DND-41 (cell line): Measurements from ENCODE around the gene SPEF2.

Experiments
- ATAC-seq: fragments of 200-7000 bp; cut with Tn5 transposase; 3 replicates; pipeline ENCODE4 v1.9.1; 2021; ENCODE audit warnings: low read depth; ENCODE audit not compliant: insufficient read depth
- DNase-seq: peaks from one replicate; pipeline ENCODE4 v3.0.0-alpha.2; 2020
- H2AFZ ChIP-seq: 2 replicates; pipeline ENCODE4 v1.6.0; 2012; ENCODE audit warnings: low read depth, low read length
- H3K27ac ChIP-seq: 2 replicates; pipeline ENCODE4 v1.5.1; 2012; ENCODE audit warnings: low read length, inconsistent platforms
- H3K27me3 ChIP-seq: fragments of 200-600 bp; sonication (generic); 2 replicates; pipeline ENCODE4 v1.6.0; 2012; ENCODE audit warnings: low read length, mild to moderate bottlenecking, inconsistent platforms; ENCODE audit not compliant: insufficient read depth, poor library complexity
- H3K36me3 ChIP-seq: 2 replicates; pipeline ENCODE4 v1.5.1; 2012; ENCODE audit warnings: low read length, inconsistent platforms; ENCODE audit not compliant: insufficient read depth
- H3K4me1 ChIP-seq: 2 replicates; pipeline ENCODE4 v1.5.1; 2012; ENCODE audit warnings: mild to moderate bottlenecking, low read length; ENCODE audit not compliant: insufficient read depth
- H3K4me2 ChIP-seq: 2 replicates; pipeline ENCODE4 v1.6.0; 2012; ENCODE audit warnings: mild to moderate bottlenecking, moderate library complexity, low read length, inconsistent platforms; ENCODE audit not compliant: insufficient read depth
- H3K4me3 ChIP-seq, 2 experiments: fragments of 200-600 bp in 1 of 2; shearing (Covaris generic) in 1 of 2; 2 replicates each; pipeline ENCODE4 v1.5.1; 2012 to 2016; ENCODE audit warnings: inconsistent platforms in 2 of 2, low read length in 2 of 2, mild to moderate bottlenecking in 2 of 2, low read depth in 1 of 2, moderate library complexity in 1 of 2
- H3K79me2 ChIP-seq: 2 replicates; pipeline ENCODE4 v1.6.0; 2012; ENCODE audit warnings: low read length, inconsistent platforms; ENCODE audit not compliant: insufficient read depth
- H3K9ac ChIP-seq: 2 replicates; pipeline ENCODE4 v1.6.0; 2012; ENCODE audit warnings: low read depth, mild to moderate bottlenecking, inconsistent platforms, low read length, moderate library complexity
- H3K9me3 ChIP-seq: 2 replicates; pipeline ENCODE4 v1.5.1; 2012; ENCODE audit warnings: low read length, moderate library complexity, mild to moderate bottlenecking, inconsistent platforms; ENCODE audit not compliant: insufficient read depth, severe bottlenecking
- H4K20me1 ChIP-seq: 2 replicates; pipeline ENCODE4 v1.6.0; 2012; ENCODE audit warnings: low read length; ENCODE audit not compliant: insufficient read depth
- CTCF ChIP-seq: IDR thresholded peaks from 2 replicates; pipeline ENCODE4 v1.5.1; 2012; ENCODE audit warnings: borderline replicate concordance, low read length, moderate library complexity, mild to moderate bottlenecking; ENCODE audit not compliant: poor library complexity, severe bottlenecking; ENCODE audit errors: extremely low read depth
- EZH2 ChIP-seq: IDR thresholded peaks from 3 replicates; pipeline ENCODE4 v1.6.1; 2012; ENCODE audit warnings: borderline replicate concordance, low read depth, mild to moderate bottlenecking, moderate library complexity, low read length, inconsistent platforms; ENCODE audit not compliant: severe bottlenecking

SPEF2 gene

DNA sequence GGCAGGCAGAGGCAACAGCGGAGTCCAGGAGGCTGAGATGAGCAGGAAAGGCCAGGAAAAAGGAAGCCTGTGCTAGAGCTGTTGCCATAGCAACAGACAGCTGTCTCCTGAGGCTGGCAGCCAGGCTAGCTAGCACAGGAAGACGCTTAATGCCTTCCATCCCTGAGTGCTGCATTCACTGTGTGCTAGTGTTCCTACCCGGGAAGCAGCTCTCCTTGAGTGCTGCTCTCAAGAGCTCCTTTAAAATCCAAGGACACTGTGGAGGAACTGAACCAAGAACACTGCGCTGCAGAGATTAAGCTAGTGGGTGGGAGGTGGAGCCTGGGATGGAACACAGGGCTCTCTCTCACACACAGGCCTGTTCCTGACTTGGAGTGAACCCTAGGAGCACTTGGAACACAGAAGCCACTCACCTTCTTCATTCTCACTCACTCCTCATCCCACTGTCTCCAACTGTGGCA is 185.6 kb downstream of the SPEF2 start:
- Histone ChIP-seq H2AFZ (peak overlapping the region; percentile 51), H3K4me2 (peak overlapping the region; percentile 19; the same call in 1 of the 2 replicates), H3K4me3 (no peak overlapping the region; a peak in 1 of 4 replicates), H3K27ac (peak overlapping the region; percentile 16; the same call in 1 of the 2 replicates), H3K4me1 (peaks cover 23% of the 10 kb centered on the region), H3K79me2 (no peaks in the 10 kb centered on the region), H3K36me3 (no peaks in the 10 kb centered on the region), H3K9ac (peak overlapping the region; percentile 10; the same call in 1 of the 2 replicates), H3K27me3 (no peaks in the 10 kb centered on the region), H4K20me1 (no peaks in the 10 kb centered on the region), H3K9me3 (no peaks in the 10 kb centered on the region)
- ATAC-seq (peak; percentile 87), DNase-seq (peak; percentile 57)
- TF ChIP-seq EZH2 = no peak
- no peak for TF ChIP-seq CTCF

DNA sequence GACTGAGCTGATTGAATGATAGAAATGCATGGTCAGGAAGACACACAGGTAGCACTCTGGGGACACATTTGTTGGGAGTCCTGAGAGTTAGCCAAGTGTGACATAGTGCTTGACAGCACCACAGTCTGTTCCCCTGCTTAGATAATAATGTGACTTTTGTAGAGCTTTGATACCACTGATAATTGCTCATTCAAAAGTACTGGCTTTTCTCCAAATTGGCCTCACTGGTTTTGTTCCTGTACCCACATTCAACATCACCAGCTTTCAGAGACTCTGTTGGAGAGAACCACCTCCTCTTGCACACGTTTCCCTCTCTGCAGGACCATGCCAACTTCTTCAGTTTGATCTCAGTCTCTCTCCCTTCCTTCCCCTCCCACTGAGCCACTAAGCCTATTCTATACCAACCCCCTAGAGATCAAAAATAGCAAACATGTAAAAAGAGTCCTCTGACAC is 186.6 kb downstream of the SPEF2 start:
- Histone ChIP-seq H3K79me2 (no peaks in the 10 kb centered on the region), H4K20me1 (no peaks in the 10 kb centered on the region), H3K27me3 (no peaks in the 10 kb centered on the region), H3K4me2 (no peak overlapping the region), H3K9me3 (no peaks in the 10 kb centered on the region), H3K36me3 (no peaks in the 10 kb centered on the region), H3K9ac (no peak overlapping the region), H3K4me1 (peaks cover 23% of the 10 kb centered on the region), H3K4me3 (no peak overlapping the region), H2AFZ (no peak overlapping the region), H3K27ac (no peak overlapping the region)
- no peak for TF ChIP-seq EZH2
- no peak for TF ChIP-seq CTCF
- no peak for DNase-seq
- ATAC-seq = peak; percentile 55

DNA sequence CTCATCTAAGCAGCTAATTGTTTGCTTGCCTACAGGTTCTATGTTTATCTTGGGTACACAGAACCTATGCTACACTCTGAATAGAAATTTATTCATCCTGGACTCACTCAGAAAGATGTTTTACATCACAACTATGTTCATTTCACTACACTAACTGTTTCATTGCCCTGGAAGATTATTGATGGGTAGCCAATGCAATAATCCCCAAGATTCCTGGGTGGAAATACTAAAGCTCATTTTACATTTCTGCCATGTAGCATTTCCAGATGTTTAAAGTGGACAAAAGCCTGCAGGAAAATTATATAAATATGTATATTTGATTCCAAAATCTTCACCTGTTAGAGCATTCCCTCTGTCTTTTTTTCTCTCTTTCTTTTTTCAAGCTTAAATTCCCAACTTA is 187.2 kb downstream of the SPEF2 start:
- H3K79me2 ChIP-seq = no peaks in the 10 kb centered on the region
- ATAC-seq (no peak), DNase-seq (no peak)
- H3K4me1 ChIP-seq = peaks cover 26% of the 10 kb centered on the region
- H3K4me2 ChIP-seq = no peak overlapping the region
- no peak overlapping the region for H2AFZ ChIP-seq
- no peak for TF ChIP-seq CTCF
- no peak for TF ChIP-seq EZH2
- no peak overlapping the region for H3K27ac ChIP-seq
- no peaks in the 10 kb centered on the region for H3K9me3 ChIP-seq
- no peak overlapping the region for H3K4me3 ChIP-seq
- no peaks in the 10 kb centered on the region for H3K27me3 ChIP-seq
- no peaks in the 10 kb centered on the region for H3K36me3 ChIP-seq
- H4K20me1 ChIP-seq = no peaks in the 10 kb centered on the region
- no peak overlapping the region for H3K9ac ChIP-seq
